Measurements from ENCODE around the gene MINDY3. TPM values are rescaled to one million over a fixed set of nuclear protein-coding genes. Genes with fewer than 3 reads are reported as not detected.

MINDY3 gene
- 10 to 100 TPM; 17.0 to 26.4 (median 22.4) TPM for total RNA-seq

DNA sequence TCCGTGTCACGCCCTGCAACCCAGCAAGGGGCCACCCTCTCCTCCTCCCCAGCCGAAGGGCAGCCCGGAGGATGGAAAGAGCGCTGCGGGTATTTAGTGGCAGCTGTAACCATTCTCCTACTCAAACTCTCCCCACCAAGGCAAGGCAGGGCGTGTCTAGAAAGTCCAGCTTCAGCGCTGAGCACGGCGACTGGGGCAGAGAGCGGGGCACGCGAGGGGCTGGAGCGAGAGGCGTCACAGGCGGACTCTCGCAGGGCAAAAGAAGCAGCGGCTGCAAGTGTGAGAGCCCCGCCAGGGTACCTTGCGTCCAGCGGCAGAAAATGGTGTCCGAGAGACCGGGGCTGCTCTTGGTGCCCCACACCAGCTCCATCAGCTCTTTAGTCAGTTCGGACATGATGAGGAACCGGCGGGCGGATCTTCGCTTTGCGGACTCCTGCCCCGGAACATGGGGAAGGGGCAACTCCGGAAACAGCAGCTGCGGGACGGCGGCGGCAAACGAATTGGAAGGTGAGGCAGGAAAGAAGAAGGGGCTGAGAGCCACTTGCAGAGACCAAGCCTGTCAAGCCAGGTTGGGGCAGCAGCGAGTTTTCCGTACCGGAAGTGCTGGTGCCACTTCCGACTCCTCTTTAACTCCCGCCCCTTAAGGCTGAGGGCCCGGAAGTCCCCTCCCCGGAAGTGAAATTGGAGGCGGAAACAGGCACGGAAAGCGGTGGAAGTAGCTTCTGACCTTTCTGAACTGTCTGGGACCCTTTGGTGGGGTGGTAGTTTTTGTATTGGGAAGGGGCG lies at the start of gene MINDY3:
Gene MINDY3 (minus strand): TSS at position 602 of the 786 bp plus-strand sequence. CDS start 208 bp downstream, at position 394.
- TF ChIP-seq POLR2A (IDR thresholded peaks at IDR 0.05): no peak
- TF ChIP-seq, protein P1, sequence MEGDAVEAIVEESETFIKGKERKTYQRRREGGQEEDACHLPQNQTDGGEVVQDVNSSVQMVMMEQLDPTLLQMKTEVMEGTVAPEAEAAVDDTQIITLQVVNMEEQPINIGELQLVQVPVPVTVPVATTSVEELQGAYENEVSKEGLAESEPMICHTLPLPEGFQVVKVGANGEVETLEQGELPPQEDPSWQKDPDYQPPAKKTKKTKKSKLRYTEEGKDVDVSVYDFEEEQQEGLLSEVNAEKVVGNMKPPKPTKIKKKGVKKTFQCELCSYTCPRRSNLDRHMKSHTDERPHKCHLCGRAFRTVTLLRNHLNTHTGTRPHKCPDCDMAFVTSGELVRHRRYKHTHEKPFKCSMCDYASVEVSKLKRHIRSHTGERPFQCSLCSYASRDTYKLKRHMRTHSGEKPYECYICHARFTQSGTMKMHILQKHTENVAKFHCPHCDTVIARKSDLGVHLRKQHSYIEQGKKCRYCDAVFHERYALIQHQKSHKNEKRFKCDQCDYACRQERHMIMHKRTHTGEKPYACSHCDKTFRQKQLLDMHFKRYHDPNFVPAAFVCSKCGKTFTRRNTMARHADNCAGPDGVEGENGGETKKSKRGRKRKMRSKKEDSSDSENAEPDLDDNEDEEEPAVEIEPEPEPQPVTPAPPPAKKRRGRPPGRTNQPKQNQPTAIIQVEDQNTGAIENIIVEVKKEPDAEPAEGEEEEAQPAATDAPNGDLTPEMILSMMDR (IDR thresholded peaks at IDR 0.05): no peak
- no peaks in the 10 kb centered on the region for H3K36me3 ChIP-seq
- DNase-seq: peak; percentile 81 to 92 (median 82)
- H3K27me3 ChIP-seq: no peaks in the 10 kb centered on the region
- no peaks in the 10 kb centered on the region for H3K9me3 ChIP-seq
- H3K27ac ChIP-seq: peak within 1 kb of the TSS; percentile 49 to 81 (median 71)
- H3K4me1 ChIP-seq: peaks cover 0 to 15% (median 5%) of the 10 kb centered on the region in 4 donors
- H3K4me3 ChIP-seq: peak within 1 kb of the TSS; percentile 79 to 95 (median 86)

GRCh38 chr10:15901889-15902288 lies 41.6 kb upstream of the MINDY3 start:
- H3K27me3 ChIP-seq: no peaks in the 10 kb centered on the region
- no peaks in the 10 kb centered on the region for H3K4me1 ChIP-seq
- H3K36me3 ChIP-seq: no peaks in the 10 kb centered on the region
- no peak overlapping the region for H3K27ac ChIP-seq
- H3K4me3 ChIP-seq: no peak overlapping the region
- TF ChIP-seq POLR2A (IDR thresholded peaks at IDR 0.05): no peak
- TF ChIP-seq, protein P1 (IDR thresholded peaks at IDR 0.05): no peak
- H3K9me3 ChIP-seq: no peaks in the 10 kb centered on the region
- DNase-seq: no peak

- no peaks in the 10 kb centered on the region for H3K9me3 ChIP-seq
- H3K27me3 ChIP-seq: no peaks in the 10 kb centered on the region
- no peaks in the 10 kb centered on the region for H3K36me3 ChIP-seq
- no peaks in the 10 kb centered on the region for H3K4me1 ChIP-seq
- TF ChIP-seq, protein P1 (IDR thresholded peaks at IDR 0.05): peak in 2 of 6 experiments; percentile 16
- no peak for TF ChIP-seq POLR2A (IDR thresholded peaks at IDR 0.05)
- no peak for DNase-seq
- no peak overlapping the region for H3K27ac ChIP-seq
- no peak overlapping the region for H3K4me3 ChIP-seq
Observed at GRCh38 chr10:15898046-15898445, 37.7 kb upstream of the MINDY3 start.

GRCh38 chr10:15897287-15897686 lies 37.0 kb upstream of the MINDY3 start:
- no peaks in the 10 kb centered on the region for H3K27me3 ChIP-seq
- no peak overlapping the region for H3K4me3 ChIP-seq
- no peaks in the 10 kb centered on the region for H3K4me1 ChIP-seq
- H3K27ac ChIP-seq: no peak overlapping the region
- H3K9me3 ChIP-seq: no peaks in the 10 kb centered on the region
- H3K36me3 ChIP-seq: no peaks in the 10 kb centered on the region
- no peak for DNase-seq
- TF ChIP-seq, protein P1 (IDR thresholded peaks at IDR 0.05): no peak
- no peak for TF ChIP-seq POLR2A (IDR thresholded peaks at IDR 0.05)

GRCh38 chr10:15896654-15897053 lies 36.3 kb upstream of the MINDY3 start:
- no peaks in the 10 kb centered on the region for H3K9me3 ChIP-seq
- no peaks in the 10 kb centered on the region for H3K27me3 ChIP-seq
- H3K4me1 ChIP-seq: no peaks in the 10 kb centered on the region
- H3K27ac ChIP-seq: no peak overlapping the region
- no peak overlapping the region for H3K4me3 ChIP-seq
- DNase-seq: no peak
- TF ChIP-seq, protein P1 (IDR thresholded peaks at IDR 0.05): no peak
- no peak for TF ChIP-seq POLR2A (IDR thresholded peaks at IDR 0.05)
- H3K36me3 ChIP-seq: no peaks in the 10 kb centered on the region
